HFFc6 (cell line): ENCODE measurements around the gene DNMT1. TPM values are rescaled to one million over a fixed set of nuclear protein-coding genes. Genes with fewer than 3 reads are reported as not detected.
A peak's percentile ranks its signal among the peaks of the same experiment; 100 is the strongest.

Experiments
- DNase-seq: peaks from one replicate; pipeline ENCODE4 v3.0.0-alpha.2; 2018
- H3K27ac Mint-ChIP-seq: 2 replicates; pipeline ENCODE4 v1.8.0; 2020; ENCODE audit warnings: mild to moderate bottlenecking, mixed read lengths
- H3K27me3 Mint-ChIP-seq: 2 replicates; pipeline ENCODE4 v1.8.0; 2021; ENCODE audit warnings: mild to moderate bottlenecking, moderate library complexity, mixed read lengths; ENCODE audit not compliant: insufficient read depth
- H3K36me3 Mint-ChIP-seq: 2 replicates; pipeline ENCODE4 v1.8.0; 2021; ENCODE audit warnings: low read depth, mixed read lengths
- H3K4me1 Mint-ChIP-seq: 2 replicates; pipeline ENCODE4 v1.8.0; 2020; ENCODE audit warnings: low read depth, mixed read lengths
- H3K4me3 Mint-ChIP-seq: 2 replicates; pipeline ENCODE4 v1.8.0; 2020; ENCODE audit warnings: mild to moderate bottlenecking, moderate library complexity, mixed read lengths
- H3K9me3 Mint-ChIP-seq: 2 replicates; pipeline ENCODE4 v1.8.0; 2020; ENCODE audit warnings: mild to moderate bottlenecking, mixed read lengths
- CTCF ChIP-seq: fragments of 200-600 bp; sonication (generic); IDR thresholded peaks from 2 replicates; pipeline ENCODE4 v1.5.0; 2021; ENCODE audit warnings: antibody characterized with exemption, mild to moderate bottlenecking
- total RNA-seq, 6 experiments: library from RNA; stranded (reverse); fragmentation: NEBNext Ultra II Directional; extraction: Animal tissue kit (Norgen Biotek cat#: 25700); gene quantifications; 2 replicates in 1 of 6; 3 replicates in 5 of 6; pipeline ENCODE4 v1.2.3, GENCODE V29; 2021

DNMT1 gene
- total RNA-seq, 6 experiments from 2014 or later = 74.5 to 135 (median 125) TPM

- Mint-ChIP-seq H3K9me3 (no peaks in the 10 kb centered on the region), H3K27ac (no peak overlapping the region), H3K4me1 (peaks cover 15% of the 10 kb centered on the region), H3K36me3 (peaks cover 11% of the 10 kb centered on the region), H3K4me3 (no peak overlapping the region), H3K27me3 (no peaks in the 10 kb centered on the region; the same call in 1 of the 2 replicates)
- no peak for DNase-seq
- TF ChIP-seq CTCF = no peak
Measured at GRCh38 chr19:10133596-10133995, 61.2 kb downstream of the DNMT1 start.

- no peaks in the 10 kb centered on the region for H3K9me3 Mint-ChIP-seq
- no peaks in the 10 kb centered on the region; the same call in 1 of the 2 replicates for H3K27me3 Mint-ChIP-seq
Measured at GRCh38 chr19:10132905-10133304, 61.8 kb downstream of the DNMT1 start.

GRCh38 chr19:10126213-10126639 is 68.5 kb downstream of the DNMT1 start:
- no peak overlapping the region for H3K27ac Mint-ChIP-seq
- peaks cover 12% of the 10 kb centered on the region for H3K4me1 Mint-ChIP-seq
- no peaks in the 10 kb centered on the region for H3K9me3 Mint-ChIP-seq
- H3K4me3 Mint-ChIP-seq = no peak overlapping the region
- no peak for TF ChIP-seq CTCF
- H3K36me3 Mint-ChIP-seq = peaks cover 5% of the 10 kb centered on the region
- peaks cover 4% of the 10 kb centered on the region; the same call in 1 of the 2 replicates for H3K27me3 Mint-ChIP-seq
- no peak for DNase-seq

More at GRCh38 chr19:10132905-10133304, 61.8 kb downstream of the DNMT1 start:
- TF ChIP-seq CTCF = no peak
- Mint-ChIP-seq H3K27ac (peak overlapping the region; percentile 55), H3K4me1 (peaks cover 15% of the 10 kb centered on the region), H3K4me3 (no peak overlapping the region), H3K36me3 (peaks cover 11% of the 10 kb centered on the region)
- no peak for DNase-seq

GRCh38 chr19:10124429-10124828 is 70.3 kb downstream of the DNMT1 start:
- H3K27me3 Mint-ChIP-seq = peaks cover 10% of the 10 kb centered on the region
- no peak overlapping the region for H3K4me3 Mint-ChIP-seq
- no peak for DNase-seq
- peaks cover 19% of the 10 kb centered on the region for H3K4me1 Mint-ChIP-seq
- TF ChIP-seq CTCF = no peak
- H3K27ac Mint-ChIP-seq = no peak overlapping the region
- H3K36me3 Mint-ChIP-seq = peaks cover 5% of the 10 kb centered on the region
- H3K9me3 Mint-ChIP-seq = no peaks in the 10 kb centered on the region

- no peak for TF ChIP-seq CTCF
- Mint-ChIP-seq H3K27me3 (peaks cover 10% of the 10 kb centered on the region), H3K4me3 (peak overlapping the region; percentile 43), H3K36me3 (peaks cover 11% of the 10 kb centered on the region), H3K9me3 (no peaks in the 10 kb centered on the region), H3K4me1 (peaks cover 24% of the 10 kb centered on the region), H3K27ac (peak overlapping the region; percentile 81)
- peak; percentile 66 for DNase-seq
Measured at GRCh38 chr19:10122045-10122444, 72.7 kb downstream of the DNMT1 start.
